Neural cell (in vitro differentiated cells): ENCODE results near the gene DBN1. TPM values are rescaled to one million over a fixed set of nuclear protein-coding genes. Genes with fewer than 3 reads are reported as not detected.
"Not testable (repeated sequence)": the region's sequence is repeated elsewhere in the genome, so short reads cannot be mapped to it uniquely, and the experiment has no call there.

Experiments
- H2AFZ ChIP-seq: fragments of 200-600, 300-800 bp; sonication (generic), shearing (Covaris generic); 2 replicates; pipeline ENCODE4 v1.6.0; 2014; ENCODE audit warnings: low read depth, mild to moderate bottlenecking, antibody characterized with exemption, low read length, moderate library complexity
- H3F3A ChIP-seq: fragments of 200-600 bp; shearing (Covaris generic); 2 replicates; pipeline ENCODE4 v1.6.1; 2016; ENCODE audit warnings: mild to moderate bottlenecking, moderate library complexity, mixed read lengths, antibody characterized with exemption, low read length; ENCODE audit not compliant: insufficient read depth, poor library complexity, severe bottlenecking
- H3K27ac ChIP-seq: fragments of 200-600, 300-800 bp; sonication (generic), shearing (Covaris generic); 2 replicates; pipeline ENCODE4 v1.5.1; 2014; ENCODE audit warnings: mild to moderate bottlenecking, low read length, moderate library complexity
- H3K27me3 ChIP-seq: fragments of 300-800, 200-600 bp; sonication (generic), shearing (Covaris generic); 2 replicates; pipeline ENCODE4 v1.6.0; 2014; ENCODE audit warnings: mild to moderate bottlenecking, low read depth, low read length, moderate library complexity; ENCODE audit not compliant: insufficient read depth
- H3K36me3 ChIP-seq: fragments of 300-800, 200-600 bp; sonication (generic), shearing (Covaris generic); 2 replicates; pipeline ENCODE4 v1.5.1; 2014; ENCODE audit warnings: mild to moderate bottlenecking, antibody characterized with exemption, low read length, moderate library complexity; ENCODE audit not compliant: insufficient read depth
- H3K4me2 ChIP-seq: fragments of 300-800, 200-600 bp; sonication (generic), shearing (Covaris generic); 2 replicates; pipeline ENCODE4 v1.6.0; 2014; ENCODE audit warnings: mild to moderate bottlenecking, low read length
- H3K4me3 ChIP-seq: fragments of 300-800, 200-600 bp; sonication (generic), shearing (Covaris generic); 2 replicates; pipeline ENCODE4 v1.5.1; 2014; ENCODE audit warnings: mild to moderate bottlenecking, low read length, moderate library complexity
- H3K79me2 ChIP-seq: fragments of 200-600 bp; shearing (Covaris generic); replicated peaks from 2 replicates; pipeline ENCODE4 v1.6.0; 2014; ENCODE audit warnings: mild to moderate bottlenecking, low read length, moderate library complexity; ENCODE audit not compliant: insufficient read depth
- H3K9ac ChIP-seq: fragments of 300-800, 200-600 bp; sonication (generic), shearing (Covaris generic); 2 replicates; pipeline ENCODE4 v1.6.1; 2016; ENCODE audit warnings: mild to moderate bottlenecking, low read length, mixed read lengths
- H3K9me2 ChIP-seq: fragments of 200-600 bp; shearing (Covaris generic); 2 replicates; pipeline ENCODE4 v1.6.1; 2016; ENCODE audit warnings: mild to moderate bottlenecking, low read length, mixed read lengths; ENCODE audit not compliant: insufficient read depth
- H3K9me3 ChIP-seq: fragments of 200-600, 300-800 bp; sonication (generic), shearing (Covaris generic); 2 replicates; pipeline ENCODE4 v1.6.1; 2016; ENCODE audit warnings: mild to moderate bottlenecking, mixed run types, low read length, moderate library complexity, mixed read lengths
- H4K20me1 ChIP-seq: fragments of 200-600 bp; shearing (Covaris generic); 2 replicates; pipeline ENCODE4 v1.6.1; 2016; ENCODE audit warnings: mild to moderate bottlenecking, mixed run types; ENCODE audit not compliant: insufficient read depth
- EP300 ChIP-seq: fragments of 450-650 bp; conservative IDR thresholded peaks from 2 replicates; pipeline ENCODE4 v1.6.1; 2014; ENCODE audit warnings: antibody characterized with exemption, mild to moderate bottlenecking, moderate library complexity; ENCODE audit not compliant: poor library complexity, severe bottlenecking
- EZH2 ChIP-seq: fragments of 200-600, 300-800 bp; shearing (Covaris generic), sonication (generic); IDR thresholded peaks from 2 replicates; pipeline ENCODE4 v1.6.1; 2014; ENCODE audit warnings: antibody characterized with exemption, low read length, borderline replicate concordance, mild to moderate bottlenecking; ENCODE audit not compliant: insufficient read depth, poor library complexity, severe bottlenecking
- TAF1 ChIP-seq: IDR thresholded peaks from 2 replicates; pipeline ENCODE4 v1.6.1; 2012; ENCODE audit warnings: low read depth
- polyA plus RNA-seq: library from polyadenylated mRNA; depleted of rRNA; stranded (reverse); fragments of >200 nt; gene quantifications from 2 replicates; pipeline ENCODE4 v1.2.3, GENCODE V29; 2014
- TF ChIP-seq, protein P1 (sequence below): fragments of 450-650 bp; IDR thresholded peaks from 2 replicates; pipeline ENCODE4 v1.5.1; 2014; ENCODE audit warnings: antibody characterized with exemption, mild to moderate bottlenecking, moderate library complexity; ENCODE audit not compliant: poor library complexity, severe bottlenecking

Gene DBN1
- polyA plus RNA-seq, 1 donor from 2014 or later, result 319 TPM

DNA sequence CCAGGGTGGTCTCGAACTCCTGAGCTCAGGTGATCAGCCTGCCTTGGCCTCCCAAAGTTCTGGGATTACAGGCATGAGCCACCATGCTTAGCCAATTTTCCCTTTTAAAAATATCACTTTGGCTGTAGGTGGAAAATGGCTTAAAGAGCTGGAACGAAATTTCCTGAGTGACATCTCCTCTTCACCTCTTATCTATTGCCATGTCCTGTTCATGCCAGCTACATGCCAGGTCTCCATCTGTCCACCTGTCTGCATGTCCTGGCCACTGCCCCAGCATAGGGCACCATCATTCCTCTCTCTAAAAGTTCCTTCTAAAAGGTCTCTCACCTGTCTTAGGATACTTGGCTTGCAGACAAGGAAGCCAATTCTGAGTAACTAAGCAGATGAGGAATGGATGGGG is 49.8 kb downstream of the DBN1 start:
- H3K4me2 ChIP-seq, result no peak overlapping the region
- TF ChIP-seq, protein P1, sequence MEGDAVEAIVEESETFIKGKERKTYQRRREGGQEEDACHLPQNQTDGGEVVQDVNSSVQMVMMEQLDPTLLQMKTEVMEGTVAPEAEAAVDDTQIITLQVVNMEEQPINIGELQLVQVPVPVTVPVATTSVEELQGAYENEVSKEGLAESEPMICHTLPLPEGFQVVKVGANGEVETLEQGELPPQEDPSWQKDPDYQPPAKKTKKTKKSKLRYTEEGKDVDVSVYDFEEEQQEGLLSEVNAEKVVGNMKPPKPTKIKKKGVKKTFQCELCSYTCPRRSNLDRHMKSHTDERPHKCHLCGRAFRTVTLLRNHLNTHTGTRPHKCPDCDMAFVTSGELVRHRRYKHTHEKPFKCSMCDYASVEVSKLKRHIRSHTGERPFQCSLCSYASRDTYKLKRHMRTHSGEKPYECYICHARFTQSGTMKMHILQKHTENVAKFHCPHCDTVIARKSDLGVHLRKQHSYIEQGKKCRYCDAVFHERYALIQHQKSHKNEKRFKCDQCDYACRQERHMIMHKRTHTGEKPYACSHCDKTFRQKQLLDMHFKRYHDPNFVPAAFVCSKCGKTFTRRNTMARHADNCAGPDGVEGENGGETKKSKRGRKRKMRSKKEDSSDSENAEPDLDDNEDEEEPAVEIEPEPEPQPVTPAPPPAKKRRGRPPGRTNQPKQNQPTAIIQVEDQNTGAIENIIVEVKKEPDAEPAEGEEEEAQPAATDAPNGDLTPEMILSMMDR, result no peak
- TF ChIP-seq EP300, result no peak

DNA sequence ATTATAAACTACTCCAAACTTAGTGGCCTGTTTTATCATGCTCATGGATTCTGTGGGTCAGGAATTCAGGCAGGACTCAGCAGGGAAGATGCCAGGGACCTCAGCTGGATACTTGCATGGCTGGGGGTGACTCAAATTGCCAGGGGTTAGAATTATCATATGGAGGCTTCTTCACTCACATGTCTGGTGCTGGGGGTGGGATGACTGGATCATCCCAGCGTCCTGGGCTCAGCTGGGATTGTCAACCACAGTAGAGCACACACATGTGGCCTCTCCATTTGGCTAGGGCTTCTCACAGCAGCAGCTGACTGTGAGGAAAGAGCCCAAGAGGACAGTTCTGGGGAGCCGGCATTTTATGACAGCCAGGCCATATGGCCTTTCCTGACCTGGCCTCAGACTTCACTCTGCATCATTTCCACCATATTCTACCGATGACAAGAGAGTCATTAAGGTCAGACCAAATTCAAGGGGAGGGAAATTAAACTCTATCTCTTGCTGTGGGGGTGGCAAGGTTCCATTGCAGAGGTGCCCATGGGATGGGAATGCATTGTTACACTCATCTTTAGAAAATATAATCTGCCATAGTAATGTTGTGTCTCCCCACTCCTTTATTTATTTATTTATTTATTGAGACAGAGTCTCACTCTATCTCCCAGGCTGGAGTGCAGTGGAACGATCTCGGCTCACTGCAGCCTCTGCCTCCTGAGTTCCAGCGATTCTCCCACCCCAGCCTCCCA is 52.2 kb downstream of the DBN1 start:
- Histone ChIP-seq H4K20me1 (no peaks in the 10 kb centered on the region), H2AFZ (no peak overlapping the region), H3K4me2 (no peak overlapping the region), H3K27me3 (no peaks in the 10 kb centered on the region), H3K9ac (no peak overlapping the region), H3K36me3 (no peaks in the 10 kb centered on the region), H3K27ac (no peak overlapping the region), H3K4me3 (no peak overlapping the region), H3K9me3 (no peaks in the 10 kb centered on the region), H3F3A (no peaks in the 10 kb centered on the region), H3K79me2 (no peaks in the 10 kb centered on the region), H3K9me2 (no peaks in the 10 kb centered on the region)
- TF ChIP-seq EZH2 (no peak), TAF1 (no peak)
- TF ChIP-seq, protein P1, result no peak

More for the DNA sequence above, 49.8 kb downstream of the DBN1 start:
- H3K27me3 ChIP-seq, result no peaks in the 10 kb centered on the region
- no peak overlapping the region for H3K4me3 ChIP-seq
- H3K9me2 ChIP-seq, result no peaks in the 10 kb centered on the region
- H3K27ac ChIP-seq, result no peak overlapping the region
- H2AFZ ChIP-seq, result no peak overlapping the region
- no peaks in the 10 kb centered on the region for H3K36me3 ChIP-seq
- H3K9ac ChIP-seq, result no peak overlapping the region
- no peaks in the 10 kb centered on the region for H3F3A ChIP-seq
- no peaks in the 10 kb centered on the region for H3K9me3 ChIP-seq
- H4K20me1 ChIP-seq, result no peaks in the 10 kb centered on the region
- H3K79me2 ChIP-seq, result peaks cover 16% of the 10 kb centered on the region

DNA sequence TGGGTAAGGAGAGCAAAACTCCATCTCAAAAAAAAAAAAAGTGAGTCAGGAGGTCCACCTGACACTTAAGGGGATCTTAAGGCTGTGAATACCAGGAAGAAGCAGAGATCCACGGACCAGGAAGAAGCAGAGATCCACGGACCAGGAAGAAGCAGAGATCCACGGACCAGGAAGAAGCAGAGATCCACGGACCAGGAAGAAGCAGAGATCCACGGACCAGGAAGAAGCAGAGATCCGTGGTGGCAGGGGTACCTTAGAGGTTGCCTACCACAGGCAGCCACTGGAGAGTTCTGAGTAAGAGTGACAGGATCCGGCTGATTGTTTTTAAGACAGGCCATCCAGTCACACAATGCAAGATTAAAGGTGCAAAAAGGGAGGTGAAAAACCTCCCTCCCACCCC is 53.0 kb downstream of the DBN1 start:
- not testable (repeated sequence) for H3K79me2 ChIP-seq, H3K27me3 ChIP-seq, H4K20me1 ChIP-seq, H3F3A ChIP-seq, H3K9me2 ChIP-seq, H3K36me3 ChIP-seq, H2AFZ ChIP-seq, H3K27ac ChIP-seq, H3K9ac ChIP-seq, H3K9me3 ChIP-seq, H3K4me2 ChIP-seq, H3K4me3 ChIP-seq
